ENCODE measurements around the gene CCSAP.
A peak's percentile ranks its signal among the peaks of the same experiment; 100 is the strongest.

CCSAP gene

GRCh38 chr1:229282295-229282823, 60.5 kb downstream of the CCSAP start:
- Histone ChIP-seq H3K27me3 (ENCODE audit: control insufficient read depth in 5 of 5, insufficient read depth in 4 of 5, low read length in 5 of 5) (no peaks in the 10 kb centered on the region), H3K36me3 (ENCODE audit: control insufficient read depth in 5 of 5, insufficient read depth in 5 of 5, low read length in 5 of 5) (no peaks in the 10 kb centered on the region), H3K4me1 (ENCODE audit: control insufficient read depth in 5 of 5, insufficient read depth in 5 of 5, low read length in 5 of 5) (peaks cover 0 to 23% (median 3%) of the 10 kb centered on the region in 5 donors)

GRCh38 chr1:229281339-229281926, 61.4 kb downstream of the CCSAP start:
- H3K4me3 ChIP-seq (ENCODE audit: low read depth in 1 of 5, low read length in 5 of 5) = no peak overlapping the region
- no peaks in the 10 kb centered on the region for H3K27me3 ChIP-seq (ENCODE audit: control insufficient read depth in 5 of 5, insufficient read depth in 4 of 5, low read length in 5 of 5)
- H3K9ac ChIP-seq (ENCODE audit: low read length in 5 of 5) = no peak overlapping the region
- H3K4me1 ChIP-seq (ENCODE audit: control insufficient read depth in 5 of 5, insufficient read depth in 5 of 5, low read length in 5 of 5) = peaks cover 0 to 23% (median 3%) of the 10 kb centered on the region in 5 donors
- no peaks in the 10 kb centered on the region for H3K9me3 ChIP-seq (ENCODE audit: control insufficient read depth in 5 of 5, low read length in 5 of 5)
- no peaks in the 10 kb centered on the region for H3K36me3 ChIP-seq (ENCODE audit: control insufficient read depth in 5 of 5, insufficient read depth in 5 of 5, low read length in 5 of 5)
- no peak overlapping the region for H3K27ac ChIP-seq (ENCODE audit: low read depth, low read length)

More at GRCh38 chr1:229282295-229282823, 60.5 kb downstream of the CCSAP start:
- Histone ChIP-seq H3K9ac (ENCODE audit: low read length in 5 of 5) (no peak overlapping the region), H3K9me3 (ENCODE audit: control insufficient read depth in 5 of 5, low read length in 5 of 5) (no peaks in the 10 kb centered on the region), H3K27ac (ENCODE audit: low read depth, low read length) (no peak overlapping the region), H3K4me3 (ENCODE audit: low read depth in 1 of 5, low read length in 5 of 5) (no peak overlapping the region)

GRCh38 chr1:229280921-229281320, 61.9 kb downstream of the CCSAP start:
- no peak overlapping the region for H3K9ac ChIP-seq (ENCODE audit: low read length in 5 of 5)
- peaks cover 0 to 23% (median 3%) of the 10 kb centered on the region in 5 donors for H3K4me1 ChIP-seq (ENCODE audit: control insufficient read depth in 5 of 5, insufficient read depth in 5 of 5, low read length in 5 of 5)
- no peaks in the 10 kb centered on the region for H3K9me3 ChIP-seq (ENCODE audit: control insufficient read depth in 5 of 5, low read length in 5 of 5)
- no peaks in the 10 kb centered on the region for H3K27me3 ChIP-seq (ENCODE audit: control insufficient read depth in 5 of 5, insufficient read depth in 4 of 5, low read length in 5 of 5)
- no peaks in the 10 kb centered on the region for H3K36me3 ChIP-seq (ENCODE audit: control insufficient read depth in 5 of 5, insufficient read depth in 5 of 5, low read length in 5 of 5)
- H3K4me3 ChIP-seq (ENCODE audit: low read depth in 1 of 5, low read length in 5 of 5) = no peak overlapping the region
- no peak overlapping the region for H3K27ac ChIP-seq (ENCODE audit: low read depth, low read length)

- no peak overlapping the region for H3K27ac ChIP-seq (ENCODE audit: low read depth, low read length)
- no peak overlapping the region for H3K4me3 ChIP-seq (ENCODE audit: low read depth in 1 of 5, low read length in 5 of 5)
- no peaks in the 10 kb centered on the region for H3K27me3 ChIP-seq (ENCODE audit: control insufficient read depth in 5 of 5, insufficient read depth in 4 of 5, low read length in 5 of 5)
- H3K4me1 ChIP-seq (ENCODE audit: control insufficient read depth in 5 of 5, insufficient read depth in 5 of 5, low read length in 5 of 5) = peaks cover 0 to 23% (median 3%) of the 10 kb centered on the region in 5 donors
- H3K36me3 ChIP-seq (ENCODE audit: control insufficient read depth in 5 of 5, insufficient read depth in 5 of 5, low read length in 5 of 5) = no peaks in the 10 kb centered on the region
- H3K9ac ChIP-seq (ENCODE audit: low read length in 5 of 5) = no peak overlapping the region
- no peaks in the 10 kb centered on the region for H3K9me3 ChIP-seq (ENCODE audit: control insufficient read depth in 5 of 5, low read length in 5 of 5)
These were observed 62.6 kb downstream of the CCSAP start for GRCh38 chr1:229280037-229280828.

GRCh38 chr1:229279242-229279641, 63.6 kb downstream of the CCSAP start:
- no peak overlapping the region for H3K4me3 ChIP-seq (ENCODE audit: low read depth in 1 of 5, low read length in 5 of 5)
- no peak overlapping the region for H3K27ac ChIP-seq (ENCODE audit: low read depth, low read length)
- peaks cover 0 to 23% (median 4%) of the 10 kb centered on the region in 5 donors for H3K4me1 ChIP-seq (ENCODE audit: control insufficient read depth in 5 of 5, insufficient read depth in 5 of 5, low read length in 5 of 5)
- H3K36me3 ChIP-seq (ENCODE audit: control insufficient read depth in 5 of 5, insufficient read depth in 5 of 5, low read length in 5 of 5) = no peaks in the 10 kb centered on the region
- H3K9me3 ChIP-seq (ENCODE audit: control insufficient read depth in 5 of 5, low read length in 5 of 5) = no peaks in the 10 kb centered on the region
- H3K27me3 ChIP-seq (ENCODE audit: control insufficient read depth in 5 of 5, insufficient read depth in 4 of 5, low read length in 5 of 5) = no peaks in the 10 kb centered on the region
- H3K9ac ChIP-seq (ENCODE audit: low read length in 5 of 5) = no peak overlapping the region

GRCh38 chr1:229278120-229278741, 64.6 kb downstream of the CCSAP start:
- Histone ChIP-seq H3K27ac (ENCODE audit: low read depth, low read length) (no peak overlapping the region), H3K9ac (ENCODE audit: low read length in 5 of 5) (no peak overlapping the region), H3K27me3 (ENCODE audit: control insufficient read depth in 5 of 5, insufficient read depth in 4 of 5, low read length in 5 of 5) (no peaks in the 10 kb centered on the region), H3K4me3 (ENCODE audit: low read depth in 1 of 5, low read length in 5 of 5) (no peak overlapping the region), H3K4me1 (ENCODE audit: control insufficient read depth in 5 of 5, insufficient read depth in 5 of 5, low read length in 5 of 5) (peaks cover 0 to 25% (median 9%) of the 10 kb centered on the region in 5 donors), H3K36me3 (ENCODE audit: control insufficient read depth in 5 of 5, insufficient read depth in 5 of 5, low read length in 5 of 5) (no peaks in the 10 kb centered on the region), H3K9me3 (ENCODE audit: control insufficient read depth in 5 of 5, low read length in 5 of 5) (no peaks in the 10 kb centered on the region)

GRCh38 chr1:229275005-229275404, 67.8 kb downstream of the CCSAP start:
- H3K9me3 ChIP-seq (ENCODE audit: control insufficient read depth in 5 of 5, low read length in 5 of 5) = no peaks in the 10 kb centered on the region
- no peak overlapping the region for H3K9ac ChIP-seq (ENCODE audit: low read length in 5 of 5)
- H3K36me3 ChIP-seq (ENCODE audit: control insufficient read depth in 5 of 5, insufficient read depth in 5 of 5, low read length in 5 of 5) = no peaks in the 10 kb centered on the region
- no peaks in the 10 kb centered on the region for H3K27me3 ChIP-seq (ENCODE audit: control insufficient read depth in 5 of 5, insufficient read depth in 4 of 5, low read length in 5 of 5)
- peaks cover 8 to 39% (median 31%) of the 10 kb centered on the region in 5 donors for H3K4me1 ChIP-seq (ENCODE audit: control insufficient read depth in 5 of 5, insufficient read depth in 5 of 5, low read length in 5 of 5)
- H3K4me3 ChIP-seq (ENCODE audit: low read depth in 1 of 5, low read length in 5 of 5) = no peak overlapping the region
- H3K27ac ChIP-seq (ENCODE audit: low read depth, low read length) = no peak overlapping the region

- Histone ChIP-seq H3K9ac (ENCODE audit: low read length in 5 of 5) (no peak overlapping the region), H3K9me3 (ENCODE audit: control insufficient read depth in 5 of 5, low read length in 5 of 5) (no peaks in the 10 kb centered on the region), H3K4me3 (ENCODE audit: low read depth in 1 of 5, low read length in 5 of 5) (no peak overlapping the region), H3K36me3 (ENCODE audit: control insufficient read depth in 5 of 5, insufficient read depth in 5 of 5, low read length in 5 of 5) (no peaks in the 10 kb centered on the region), H3K27me3 (ENCODE audit: control insufficient read depth in 5 of 5, insufficient read depth in 4 of 5, low read length in 5 of 5) (no peaks in the 10 kb centered on the region), H3K4me1 (ENCODE audit: control insufficient read depth in 5 of 5, insufficient read depth in 5 of 5, low read length in 5 of 5) (peaks cover 8 to 34% (median 25%) of the 10 kb centered on the region in 5 donors), H3K27ac (ENCODE audit: low read depth, low read length) (no peak overlapping the region)
These were observed 69.2 kb downstream of the CCSAP start for GRCh38 chr1:229273507-229274232.

GRCh38 chr1:229272164-229273158, 70.4 kb downstream of the CCSAP start:
- no peaks in the 10 kb centered on the region for H3K27me3 ChIP-seq (ENCODE audit: control insufficient read depth in 5 of 5, insufficient read depth in 4 of 5, low read length in 5 of 5)
- H3K9ac ChIP-seq (ENCODE audit: low read length in 5 of 5) = peak overlapping the region; percentile 78 to 91 (median 86)
- peaks cover 0 to 2% (median 0%) of the 10 kb centered on the region in 5 donors for H3K9me3 ChIP-seq (ENCODE audit: control insufficient read depth in 5 of 5, low read length in 5 of 5)
- H3K4me1 ChIP-seq (ENCODE audit: control insufficient read depth in 5 of 5, insufficient read depth in 5 of 5, low read length in 5 of 5) = peaks cover 8 to 34% (median 25%) of the 10 kb centered on the region in 5 donors
- H3K4me3 ChIP-seq (ENCODE audit: low read depth in 1 of 5, low read length in 5 of 5) = peak overlapping the region; percentile 70 to 95 (median 81)
- no peaks in the 10 kb centered on the region for H3K36me3 ChIP-seq (ENCODE audit: control insufficient read depth in 5 of 5, insufficient read depth in 5 of 5, low read length in 5 of 5)
- H3K27ac ChIP-seq (ENCODE audit: low read depth, low read length) = peak overlapping the region; percentile 44
